Activated T-cell treated with anti-CD3 and anti-CD28 coated beads, Interleukin-2, amount 50 U/mL, for 72 hours (primary cell): ENCODE measurements around the gene ERAP2. TPM values are rescaled to one million over a fixed set of nuclear protein-coding genes. Genes with fewer than 3 reads are reported as not detected.
A peak's percentile ranks its signal among the peaks of the same experiment; 100 is the strongest.

Experiments used
- ATAC-seq, 2 donors: fragments of 150-1000 bp; cut with Tn5 transposase; replicated peaks in 1 of 2; 2 replicates each; pipeline ENCODE4 v1.10.0; 2021; ENCODE audit warnings: moderate library complexity in 2 of 2, mild to moderate bottlenecking in 1 of 2
- DNase-seq, 2 donors: peaks; one replicate each; pipeline ENCODE4 v3.0.0; 2021 to 2022; ENCODE audit warnings: mixed read lengths in 1 of 2
- H3K27ac Mint-ChIP-seq: one replicate; pipeline ENCODE4 v1.8.0; 2022; ENCODE audit warnings: mild to moderate bottlenecking, moderate library complexity, mixed read lengths
- H3K27me3 Mint-ChIP-seq: one replicate; pipeline ENCODE4 v1.8.0; 2022; ENCODE audit warnings: low read depth, mixed read lengths
- H3K36me3 Mint-ChIP-seq, 2 donors: one replicate each; pipeline ENCODE4 v1.8.0; 2022; ENCODE audit warnings: mixed read lengths in 2 of 2, mild to moderate bottlenecking in 1 of 2; ENCODE audit not compliant: insufficient read depth in 2 of 2
- H3K4me1 Mint-ChIP-seq: one replicate; pipeline ENCODE4 v1.8.0; 2022; ENCODE audit warnings: low read depth, mixed read lengths
- H3K4me3 Mint-ChIP-seq, 2 donors: one replicate each; pipeline ENCODE4 v1.8.0; 2022; ENCODE audit warnings: mild to moderate bottlenecking in 2 of 2, mixed read lengths in 2 of 2, moderate library complexity in 2 of 2
- H3K9me3 Mint-ChIP-seq, 2 donors: one replicate each; pipeline ENCODE4 v1.8.0; 2022; ENCODE audit warnings: mixed read lengths in 2 of 2
- total RNA-seq, 2 donors: library from RNA; stranded (reverse); gene quantifications; one replicate each; pipeline ENCODE4 v1.2.3, GENCODE V29; 2022

The ERAP2 gene
- total RNA-seq, 2 donors from 2014 or later = 92.1 to 133 TPM

GRCh38 chr5:96854067-96854466 lies 22.2 kb upstream of the ERAP2 start:
- DNase-seq (no peak), ATAC-seq (no peak)
- H3K36me3 Mint-ChIP-seq = peaks cover 2 to 3% of the 10 kb centered on the region in 2 donors

GRCh38 chr5:96855031-96855872 lies 21.0 kb upstream of the ERAP2 start:
- Mint-ChIP-seq H3K4me3 (no peak overlapping the region), H3K27ac (no peak overlapping the region), H3K4me1 (no peaks in the 10 kb centered on the region), H3K9me3 (no peaks in the 10 kb centered on the region), H3K36me3 (no peaks in the 10 kb centered on the region), H3K27me3 (peaks cover under 1% of the 10 kb centered on the region)
- ATAC-seq (no peak), DNase-seq (no peak)

More at GRCh38 chr5:96854067-96854466, 22.2 kb upstream of the ERAP2 start:
- no peak overlapping the region for H3K4me3 Mint-ChIP-seq
- no peaks in the 10 kb centered on the region for H3K4me1 Mint-ChIP-seq
- peaks cover 9% of the 10 kb centered on the region for H3K27me3 Mint-ChIP-seq
- no peaks in the 10 kb centered on the region for H3K9me3 Mint-ChIP-seq
- no peak overlapping the region for H3K27ac Mint-ChIP-seq

GRCh38 chr5:96856371-96856770 lies 19.9 kb upstream of the ERAP2 start:
- peaks cover 7% of the 10 kb centered on the region for H3K4me1 Mint-ChIP-seq
- no peak for DNase-seq
- no peaks in the 10 kb centered on the region for H3K36me3 Mint-ChIP-seq
- H3K27me3 Mint-ChIP-seq = no peaks in the 10 kb centered on the region
- no peak for ATAC-seq
- no peaks in the 10 kb centered on the region for H3K9me3 Mint-ChIP-seq
- no peak overlapping the region for H3K4me3 Mint-ChIP-seq
- no peak overlapping the region for H3K27ac Mint-ChIP-seq

GRCh38 chr5:96857454-96857853 lies 18.8 kb upstream of the ERAP2 start:
- H3K27me3 Mint-ChIP-seq = no peaks in the 10 kb centered on the region
- peaks cover 13% of the 10 kb centered on the region for H3K4me1 Mint-ChIP-seq
- no peaks in the 10 kb centered on the region for H3K36me3 Mint-ChIP-seq
- no peak overlapping the region for H3K27ac Mint-ChIP-seq
- no peak for ATAC-seq
- no peaks in the 10 kb centered on the region for H3K9me3 Mint-ChIP-seq
- no peak overlapping the region for H3K4me3 Mint-ChIP-seq
- no peak for DNase-seq

GRCh38 chr5:96857924-96858323 lies 18.4 kb upstream of the ERAP2 start:
- Mint-ChIP-seq H3K27me3 (no peaks in the 10 kb centered on the region), H3K4me3 (no peak overlapping the region), H3K4me1 (peaks cover 18% of the 10 kb centered on the region), H3K9me3 (no peaks in the 10 kb centered on the region), H3K36me3 (no peaks in the 10 kb centered on the region), H3K27ac (no peak overlapping the region)
- ATAC-seq (no peak), DNase-seq (no peak)

GRCh38 chr5:96859375-96859774 lies 16.9 kb upstream of the ERAP2 start:
- no peaks in the 10 kb centered on the region for H3K9me3 Mint-ChIP-seq
- no peak overlapping the region for H3K4me3 Mint-ChIP-seq
- DNase-seq = no peak
- H3K4me1 Mint-ChIP-seq = peaks cover 32% of the 10 kb centered on the region
- ATAC-seq = no peak
- no peaks in the 10 kb centered on the region for H3K27me3 Mint-ChIP-seq
- H3K36me3 Mint-ChIP-seq = no peaks in the 10 kb centered on the region
- H3K27ac Mint-ChIP-seq = no peak overlapping the region

GRCh38 chr5:96861076-96861475 lies 15.2 kb upstream of the ERAP2 start:
- no peak for ATAC-seq
- peaks cover 46% of the 10 kb centered on the region for H3K4me1 Mint-ChIP-seq
- no peaks in the 10 kb centered on the region for H3K27me3 Mint-ChIP-seq
- DNase-seq = no peak
- H3K9me3 Mint-ChIP-seq = no peaks in the 10 kb centered on the region
- no peak overlapping the region for H3K27ac Mint-ChIP-seq
- no peaks in the 10 kb centered on the region for H3K36me3 Mint-ChIP-seq
- H3K4me3 Mint-ChIP-seq = no peak overlapping the region

GRCh38 chr5:96863114-96863513 lies 13.2 kb upstream of the ERAP2 start:
- Mint-ChIP-seq H3K27me3 (no peaks in the 10 kb centered on the region), H3K27ac (peak overlapping the region; percentile 94), H3K4me3 (peak overlapping the region; percentile 47 to 68), H3K4me1 (peaks cover 46% of the 10 kb centered on the region), H3K36me3 (no peaks in the 10 kb centered on the region), H3K9me3 (no peaks in the 10 kb centered on the region)
- ATAC-seq = peak; percentile 41 to 42
- DNase-seq = no peak

- no peaks in the 10 kb centered on the region for H3K36me3 Mint-ChIP-seq
- no peaks in the 10 kb centered on the region for H3K9me3 Mint-ChIP-seq
- peaks cover 52% of the 10 kb centered on the region for H3K4me1 Mint-ChIP-seq
- H3K4me3 Mint-ChIP-seq = peak overlapping the region; percentile 15 to 68
- no peaks in the 10 kb centered on the region for H3K27me3 Mint-ChIP-seq
- peak overlapping the region; percentile 94 for H3K27ac Mint-ChIP-seq
- ATAC-seq (peak; percentile 68 to 71), DNase-seq (no peak)
Observed at GRCh38 chr5:96863949-96864584, 12.2 kb upstream of the ERAP2 start.

- H3K27ac Mint-ChIP-seq = no peak overlapping the region
- no peaks in the 10 kb centered on the region for H3K9me3 Mint-ChIP-seq
- ATAC-seq (no peak), DNase-seq (no peak)
- peaks cover 61% of the 10 kb centered on the region for H3K4me1 Mint-ChIP-seq
- H3K27me3 Mint-ChIP-seq = no peaks in the 10 kb centered on the region
- H3K4me3 Mint-ChIP-seq = no peak overlapping the region
- no peaks in the 10 kb centered on the region for H3K36me3 Mint-ChIP-seq
Observed at GRCh38 chr5:96864922-96865530, 11.3 kb upstream of the ERAP2 start.

GRCh38 chr5:96868603-96869371 lies 7.5 kb upstream of the ERAP2 start:
- Mint-ChIP-seq H3K36me3 (no peaks in the 10 kb centered on the region), H3K9me3 (no peaks in the 10 kb centered on the region), H3K27me3 (no peaks in the 10 kb centered on the region), H3K4me1 (peaks cover 67% of the 10 kb centered on the region), H3K27ac (peak overlapping the region; percentile 92), H3K4me3 (peak overlapping the region; percentile 0 to 75)
- DNase-seq (peak; percentile 32 to 35), ATAC-seq (peak; percentile 74 to 75)

- DNase-seq = no peak
- no peak for ATAC-seq
- Mint-ChIP-seq H3K4me1 (peaks cover 67% of the 10 kb centered on the region), H3K9me3 (no peaks in the 10 kb centered on the region), H3K36me3 (no peaks in the 10 kb centered on the region), H3K27me3 (no peaks in the 10 kb centered on the region), H3K4me3 (peak overlapping the region; percentile 0 to 75), H3K27ac (peak overlapping the region; percentile 92)
Observed at GRCh38 chr5:96869372-96869641, 7.0 kb upstream of the ERAP2 start.
